GM21619 (cell line): ENCODE measurements around the gene PGA5.
A peak's percentile ranks its signal among the peaks of the same experiment; 100 is the strongest.
"Not testable (repeated sequence)": the region's sequence is repeated elsewhere in the genome, so short reads cannot be mapped to it uniquely, and the experiment has no call there.

ENCODE experiments used
- ATAC-seq: cut with Tn5 transposase; IDR thresholded peaks from one replicate; pipeline ENCODE4 v1.9.1; 2021; ENCODE audit not compliant: unreplicated experiment

The PGA5 gene

DNA sequence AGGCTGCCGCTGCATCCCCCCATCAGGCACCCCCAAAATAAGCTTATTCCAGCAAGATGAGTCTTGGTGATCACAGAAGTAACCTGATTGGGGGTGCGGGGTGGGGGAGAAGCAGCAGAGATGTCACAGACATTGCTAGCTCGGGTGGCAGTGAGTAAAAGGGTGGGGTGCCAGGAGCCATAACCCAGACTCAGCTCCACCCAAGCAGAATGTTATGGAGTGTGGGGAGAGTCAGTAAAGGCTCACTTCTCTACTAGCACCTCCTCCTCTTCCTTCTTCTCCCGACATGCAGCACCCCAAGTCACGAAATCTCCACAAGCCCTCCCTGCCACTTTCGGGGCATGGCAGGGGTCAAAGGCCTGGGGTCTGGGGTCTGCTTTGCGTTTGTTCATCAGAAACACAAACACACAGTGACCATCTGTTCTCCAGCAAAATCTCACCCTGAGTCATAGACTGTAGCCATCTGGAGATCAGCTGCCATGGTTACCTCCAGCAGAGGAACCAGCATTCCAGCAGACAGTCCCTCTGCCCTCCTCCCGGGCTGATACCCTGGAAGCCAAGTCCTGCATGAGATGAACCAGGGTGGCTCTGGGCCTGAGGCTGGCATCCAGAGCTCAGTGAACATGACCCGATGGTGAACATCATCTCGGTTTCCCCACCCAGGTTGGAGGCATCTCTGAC, 14.4 kb upstream of the PGA5 start:
- not testable (repeated sequence) for ATAC-seq

DNA sequence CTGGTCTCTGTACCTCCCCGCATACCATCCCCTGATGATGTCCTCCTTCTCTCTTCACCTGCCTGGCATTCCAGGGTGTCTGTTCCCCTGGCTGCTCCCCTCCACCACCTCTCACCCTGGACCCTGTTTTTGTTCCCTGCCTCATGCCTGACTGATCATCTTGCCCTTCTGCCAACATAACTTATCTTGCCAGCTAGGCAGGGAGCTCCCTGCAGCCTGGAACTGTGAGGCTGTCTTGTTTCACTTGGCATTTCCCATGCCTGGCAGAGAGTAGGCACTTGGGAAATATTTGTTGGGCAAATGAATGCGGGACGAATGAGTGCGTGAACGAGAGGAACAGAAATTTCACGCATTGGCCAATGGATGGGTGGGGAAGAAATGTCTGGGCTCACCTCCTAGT, 11.5 kb upstream of the PGA5 start:
- ATAC-seq = not testable (repeated sequence)

DNA sequence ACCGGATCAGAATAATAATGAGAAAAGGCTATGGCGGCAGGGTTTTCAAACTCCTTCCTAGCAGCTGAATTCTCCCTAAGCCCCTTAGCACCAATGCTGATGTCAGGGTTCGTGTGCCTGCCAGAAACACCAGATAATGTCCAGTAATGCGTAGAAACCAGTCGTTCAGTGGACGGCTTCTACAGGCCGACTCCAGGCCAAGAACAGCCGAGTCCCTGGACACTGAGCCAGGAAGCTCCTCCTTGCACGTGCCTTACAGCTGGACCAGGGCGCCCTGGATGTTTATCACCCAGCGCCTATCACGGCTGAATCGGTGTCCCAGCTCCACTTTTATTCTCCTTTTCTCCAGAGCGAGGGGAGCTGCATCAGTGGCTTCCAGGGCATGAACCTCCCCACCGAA, 9.9 kb upstream of the PGA5 start:
- ATAC-seq = not testable (repeated sequence)

DNA sequence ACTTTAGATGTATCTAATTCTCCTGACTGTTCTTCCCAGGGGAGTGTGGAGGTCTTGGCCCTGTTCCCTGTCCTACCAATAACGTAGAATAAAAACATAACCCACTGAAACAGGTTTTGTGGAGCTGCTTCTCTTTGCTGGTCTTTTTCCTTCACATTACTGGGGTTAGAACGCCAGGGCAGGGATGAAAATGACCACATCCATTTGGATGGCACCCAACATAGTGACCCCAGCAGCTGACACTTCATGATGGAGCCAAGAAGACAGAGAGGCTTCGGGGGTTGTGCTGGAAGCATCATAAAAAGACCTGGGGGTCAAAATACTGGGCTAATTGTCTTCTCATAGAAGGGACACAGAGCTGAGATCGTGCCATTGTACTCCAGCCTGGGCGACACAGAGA, 9.4 kb upstream of the PGA5 start:
- ATAC-seq = not testable (repeated sequence)

DNA sequence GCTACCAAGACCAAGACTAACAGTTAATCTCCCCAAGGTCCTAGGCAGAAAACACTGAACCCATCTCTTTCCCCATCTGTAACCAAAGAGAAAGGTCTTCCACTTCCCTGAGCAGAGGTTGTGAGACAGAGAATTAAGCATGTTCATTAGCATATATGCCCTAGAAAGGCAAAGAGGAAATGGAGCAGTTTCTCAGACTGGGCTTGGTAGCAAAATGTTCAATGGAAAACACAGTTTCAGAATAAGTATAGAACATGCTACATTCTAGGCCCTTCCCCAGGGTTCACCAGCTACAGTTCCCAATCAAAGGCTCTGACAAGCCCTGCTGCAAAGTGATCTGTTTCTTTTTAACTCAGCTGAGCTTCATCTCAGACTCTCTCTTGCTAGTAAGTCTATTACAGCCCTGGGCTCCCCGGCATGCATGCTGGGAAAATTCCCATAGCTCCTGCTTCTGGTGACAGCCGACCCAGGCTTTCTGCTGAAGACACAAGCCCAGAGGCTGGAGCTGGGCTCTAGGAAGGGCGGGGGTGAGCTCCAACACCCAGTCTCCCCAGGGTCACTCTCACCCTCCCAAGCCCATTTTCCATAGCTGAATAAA, 8.3 kb upstream of the PGA5 start:
- ATAC-seq = not testable (repeated sequence)

DNA sequence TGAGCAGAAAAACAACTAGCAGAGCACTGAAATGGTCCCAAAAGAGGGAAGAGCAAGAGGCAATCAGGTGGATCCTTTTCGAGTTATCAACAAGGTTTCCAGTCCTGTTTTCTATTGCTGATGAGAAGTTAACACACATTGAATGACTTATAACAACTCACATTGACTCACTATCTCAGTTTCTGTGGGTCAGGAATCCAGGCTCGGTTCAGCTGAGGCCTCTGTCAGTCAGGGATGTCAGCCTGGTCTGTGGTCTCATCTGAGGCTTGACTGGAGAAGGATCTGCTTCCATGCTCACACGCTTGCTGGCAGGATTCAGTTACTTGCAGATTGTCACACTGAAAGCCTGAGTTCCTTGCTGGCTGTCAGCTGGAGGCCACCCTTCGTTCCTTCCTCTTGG, 3.8 kb upstream of the PGA5 start:
- not testable (repeated sequence) for ATAC-seq

DNA sequence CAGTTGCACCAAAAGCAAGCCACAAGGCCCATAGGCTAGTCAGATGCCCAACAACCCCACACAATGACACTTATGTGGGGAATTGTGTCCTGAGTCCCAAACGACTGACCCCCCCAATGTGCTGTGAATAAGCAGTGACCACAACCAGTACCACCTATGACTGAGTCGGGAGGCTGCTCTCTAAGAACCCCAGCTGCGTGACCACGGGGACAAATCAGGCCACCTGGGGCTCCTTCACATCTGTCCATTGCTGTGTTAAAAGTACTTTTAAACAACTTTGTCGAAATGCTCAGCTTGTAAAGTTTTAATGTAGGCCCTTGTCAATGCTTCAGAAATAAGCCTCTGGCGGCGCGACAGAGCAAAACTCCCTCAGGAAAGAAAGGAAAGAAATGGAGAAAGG, 687 bp upstream of the PGA5 start:
- ATAC-seq = not testable (repeated sequence)

DNA sequence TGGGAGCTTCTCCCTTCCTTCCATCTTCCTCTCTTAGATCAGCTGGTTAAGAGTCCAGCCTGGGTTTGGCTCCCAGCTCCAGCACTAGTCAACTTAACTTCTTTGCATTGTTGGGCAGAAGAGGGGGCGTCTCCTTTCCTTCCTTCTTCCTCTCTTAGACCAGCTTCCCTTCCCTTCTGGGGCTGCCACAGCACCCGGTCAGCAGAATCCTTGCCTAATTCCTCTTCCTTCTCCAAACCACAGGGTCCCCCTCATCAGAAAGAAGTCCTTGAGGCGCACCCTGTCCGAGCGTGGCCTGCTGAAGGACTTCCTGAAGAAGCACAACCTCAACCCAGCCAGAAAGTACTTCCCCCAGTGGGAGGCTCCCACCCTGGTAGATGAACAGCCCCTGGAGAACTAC, 551 bp downstream of the PGA5 start:
- not testable (repeated sequence) for ATAC-seq

DNA sequence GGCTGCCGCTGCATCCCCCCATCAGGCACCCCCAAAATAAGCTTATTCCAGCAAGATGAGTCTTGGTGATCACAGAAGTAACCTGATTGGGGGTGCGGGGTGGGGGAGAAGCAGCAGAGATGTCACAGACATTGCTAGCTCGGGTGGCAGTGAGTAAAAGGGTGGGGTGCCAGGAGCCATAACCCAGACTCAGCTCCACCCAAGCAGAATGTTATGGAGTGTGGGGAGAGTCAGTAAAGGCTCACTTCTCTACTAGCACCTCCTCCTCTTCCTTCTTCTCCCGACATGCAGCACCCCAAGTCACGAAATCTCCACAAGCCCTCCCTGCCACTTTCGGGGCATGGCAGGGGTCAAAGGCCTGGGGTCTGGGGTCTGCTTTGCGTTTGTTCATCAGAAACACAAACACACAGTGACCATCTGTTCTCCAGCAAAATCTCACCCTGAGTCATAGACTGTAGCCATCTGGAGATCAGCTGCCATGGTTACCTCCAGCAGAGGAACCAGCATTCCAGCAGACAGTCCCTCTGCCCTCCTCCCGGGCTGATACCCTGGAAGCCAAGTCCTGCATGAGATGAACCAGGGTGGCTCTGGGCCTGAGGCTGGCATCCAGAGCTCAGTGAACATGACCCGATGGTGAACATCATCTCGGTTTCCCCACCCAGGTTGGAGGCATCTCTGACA, 4.4 kb downstream of the PGA5 start:
- ATAC-seq = not testable (repeated sequence)

DNA sequence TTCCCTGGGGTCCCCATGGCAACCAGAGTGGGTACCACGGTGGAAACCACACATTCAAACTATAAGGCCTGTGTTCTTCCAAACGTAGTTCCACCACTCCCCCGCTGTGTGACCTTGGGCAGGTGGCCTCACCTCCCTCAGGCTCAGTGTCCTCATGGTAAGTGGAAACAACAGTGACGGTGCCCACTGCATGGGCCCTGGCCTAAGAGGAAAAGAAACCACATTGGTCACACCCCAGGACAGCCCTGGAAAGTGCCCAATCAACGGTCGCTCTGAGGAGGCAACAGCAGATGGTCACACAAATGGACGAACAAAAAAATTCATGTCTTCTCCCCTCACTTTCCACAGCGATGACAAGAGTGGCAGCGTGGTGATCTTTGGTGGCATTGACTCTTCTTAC, 7.1 kb downstream of the PGA5 start:
- ATAC-seq = not testable (repeated sequence)

DNA sequence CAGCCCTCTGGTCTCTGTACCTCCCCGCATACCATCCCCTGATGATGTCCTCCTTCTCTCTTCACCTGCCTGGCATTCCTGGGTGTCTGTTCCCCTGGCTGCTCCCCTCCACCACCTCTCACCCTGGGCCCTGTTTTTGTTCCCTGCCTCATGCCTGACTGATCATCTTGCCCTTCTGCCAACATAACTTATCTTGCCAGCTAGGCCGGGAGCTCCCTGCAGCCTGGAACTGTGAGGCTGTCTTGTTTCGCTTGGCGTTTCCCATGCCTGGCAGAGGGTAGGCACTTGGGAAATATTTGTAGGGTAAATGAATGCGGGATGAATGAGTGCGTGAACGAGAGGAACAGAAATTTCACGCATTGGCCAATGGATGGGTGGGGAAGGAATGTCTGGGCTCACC, 8.2 kb downstream of the PGA5 start:
- not testable (repeated sequence) for ATAC-seq

DNA sequence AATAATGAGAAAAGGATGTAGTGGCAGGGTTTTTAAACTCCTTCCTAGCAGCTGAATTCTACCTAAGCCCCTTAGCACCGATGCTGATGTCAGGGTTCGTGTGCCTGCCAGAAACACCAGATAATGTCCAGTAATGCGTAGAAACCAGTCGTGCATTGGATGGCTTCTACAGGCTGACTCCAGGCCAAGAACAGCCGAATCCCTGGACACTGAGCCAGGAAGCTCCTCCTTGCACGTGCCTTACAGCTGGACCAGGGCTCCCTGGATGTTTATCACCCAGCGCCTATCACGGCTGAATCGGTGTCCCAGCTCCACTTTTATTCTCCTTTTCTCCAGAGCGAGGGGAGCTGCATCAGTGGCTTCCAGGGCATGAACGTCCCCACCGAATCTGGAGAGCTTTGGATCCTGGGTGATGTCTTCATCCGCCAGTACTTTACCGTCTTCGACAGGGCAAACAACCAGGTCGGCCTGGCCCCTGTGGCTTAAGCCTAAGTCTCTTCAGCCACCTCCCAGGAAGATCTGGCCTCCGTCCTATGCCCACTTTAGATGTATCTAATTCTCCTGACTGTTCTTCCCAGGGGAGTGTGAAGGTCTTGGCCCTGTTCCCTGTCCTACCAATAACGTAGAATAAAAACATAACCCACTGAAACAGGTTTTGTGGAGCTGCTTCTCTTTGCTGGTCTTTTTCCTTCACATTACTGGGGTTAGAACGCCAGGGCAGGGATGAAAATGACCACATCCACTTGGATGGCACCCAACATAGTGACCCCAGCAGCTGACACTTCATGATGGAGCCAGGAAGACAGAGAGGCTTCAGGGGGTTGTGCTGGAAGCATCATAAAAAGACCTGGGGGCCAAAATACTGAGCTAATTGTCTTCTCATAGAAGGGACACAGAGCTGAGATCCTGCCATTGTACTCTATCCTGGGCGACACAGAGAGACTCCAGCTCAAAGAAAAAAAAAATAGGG, 10.1 kb downstream of the PGA5 start:
- ATAC-seq = not testable (repeated sequence)

DNA sequence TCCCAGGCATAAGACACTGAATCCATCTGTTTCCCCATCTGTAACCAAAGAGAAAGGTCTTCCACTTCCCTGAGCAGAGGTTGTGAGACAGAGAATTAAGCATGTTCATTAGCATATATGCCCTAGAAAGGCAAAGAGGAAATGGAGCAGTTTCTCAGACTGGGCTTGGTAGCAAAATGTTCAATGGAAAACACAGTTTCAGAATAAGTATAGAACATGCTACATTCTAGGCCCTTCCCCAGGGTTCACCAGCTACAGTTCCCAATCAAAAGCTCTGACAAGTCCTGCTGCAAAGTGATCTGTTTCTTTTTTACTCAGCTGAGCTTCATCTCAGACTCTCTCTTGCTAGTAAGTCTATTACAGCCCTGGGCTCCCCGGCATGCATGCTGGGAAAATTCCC, 11.4 kb downstream of the PGA5 start:
- not testable (repeated sequence) for ATAC-seq

DNA sequence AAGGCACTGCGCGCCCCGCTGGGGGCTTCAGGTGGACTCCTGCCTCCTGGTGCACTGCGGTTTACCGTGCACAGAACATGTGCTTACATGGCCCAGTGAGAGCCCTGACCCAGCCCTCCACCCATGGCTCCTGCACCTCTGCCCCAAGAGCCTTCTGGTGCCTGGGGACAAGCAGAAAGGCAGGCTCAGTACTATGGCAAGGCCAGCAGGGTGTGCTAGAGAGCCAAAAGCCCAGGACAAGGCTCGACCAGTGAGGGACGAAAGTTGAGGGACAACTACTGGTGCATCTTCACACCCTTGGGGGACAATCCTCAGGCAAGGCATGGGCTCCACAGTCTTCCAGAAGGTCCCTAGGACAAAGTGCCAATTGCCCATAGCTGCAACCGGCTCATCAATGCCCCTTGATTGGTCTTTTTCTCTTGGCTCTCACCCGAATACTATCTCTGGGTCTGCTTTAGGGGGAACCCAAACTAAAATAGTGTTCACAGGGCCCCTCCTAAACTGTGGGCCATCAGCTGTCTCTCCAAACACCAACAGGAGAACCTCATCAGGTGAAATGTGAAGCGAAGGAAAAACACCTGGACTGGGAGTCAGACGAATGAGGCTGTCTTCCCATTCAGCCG, 13.5 kb downstream of the PGA5 start:
- peak; percentile 76 for ATAC-seq

DNA sequence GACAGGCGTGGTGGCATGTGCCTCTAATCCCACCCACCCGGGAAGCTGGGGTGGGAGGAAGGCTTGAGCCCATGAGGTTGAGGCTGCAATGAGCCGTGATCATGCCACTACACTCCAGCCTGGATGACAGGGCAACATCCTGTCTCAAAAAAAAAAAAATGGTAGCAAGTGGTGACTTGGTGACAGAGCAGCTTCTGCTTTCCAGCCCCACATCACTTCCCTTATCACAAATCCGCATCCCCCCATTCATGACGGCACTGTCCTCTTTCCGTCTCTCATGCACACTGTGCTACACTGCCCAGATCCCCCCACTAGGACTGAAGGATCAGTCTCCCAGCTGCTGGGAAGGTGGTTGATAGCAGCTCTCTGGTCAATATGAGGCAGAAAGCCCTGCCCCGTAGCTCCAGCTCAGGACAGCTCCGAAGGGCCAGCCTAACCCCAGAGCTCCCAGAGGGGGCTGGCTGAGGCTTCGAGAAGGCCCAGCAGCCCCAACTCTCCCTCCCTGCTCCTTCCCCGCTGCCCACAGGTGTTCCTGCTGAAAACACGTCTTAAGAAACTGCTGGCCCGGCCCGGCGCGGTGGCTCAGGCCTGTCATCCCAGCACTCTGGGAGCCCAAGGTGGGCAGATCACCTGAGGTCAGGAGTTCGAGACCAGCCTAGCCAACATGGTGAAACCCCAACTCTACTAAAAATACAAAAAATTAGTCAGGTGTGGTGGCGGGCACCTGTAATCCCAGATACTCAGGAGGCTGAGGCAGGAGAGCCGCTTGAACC, 15.9 kb downstream of the PGA5 start:
- no peak for ATAC-seq

DNA sequence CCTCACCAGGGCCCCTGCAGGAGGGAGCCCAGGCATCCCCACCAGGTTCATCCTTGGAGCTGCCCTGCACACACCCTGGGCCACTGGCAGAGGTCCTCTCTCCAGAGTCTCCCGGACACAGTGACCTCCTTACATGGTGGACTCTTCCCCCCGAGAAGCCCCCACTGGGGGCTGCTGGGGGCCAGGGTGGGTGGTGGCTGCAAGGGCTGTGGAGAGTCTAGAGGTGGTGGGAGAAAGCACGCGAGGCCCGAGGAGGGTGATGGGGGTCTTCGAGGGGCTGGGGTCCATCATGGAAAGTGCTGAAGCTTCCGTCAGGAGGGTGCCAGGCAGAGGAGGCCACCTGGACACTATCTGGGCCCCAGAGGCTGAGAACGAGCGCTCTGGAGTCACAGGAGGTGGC, 17.6 kb downstream of the PGA5 start:
- ATAC-seq = no peak

DNA sequence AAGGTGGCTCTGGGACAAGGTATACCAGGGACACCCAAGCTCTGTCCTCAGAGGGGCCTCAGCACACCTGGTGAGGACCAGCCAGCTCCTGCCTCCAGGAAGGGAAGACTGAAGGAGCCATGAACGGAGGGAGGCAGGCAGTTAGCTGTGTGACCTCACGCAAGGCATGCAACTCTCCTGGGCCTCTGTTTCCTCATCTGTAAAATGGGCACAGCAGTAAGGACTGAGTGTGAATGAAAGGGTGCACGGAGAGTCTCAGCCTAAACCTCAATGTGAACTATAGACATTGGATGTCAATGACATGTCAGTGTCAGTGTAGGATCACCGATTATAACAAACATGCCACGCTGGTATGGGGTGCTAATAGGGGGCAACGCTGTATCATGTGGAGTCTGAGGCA, 18.4 kb downstream of the PGA5 start:
- no peak for ATAC-seq

DNA sequence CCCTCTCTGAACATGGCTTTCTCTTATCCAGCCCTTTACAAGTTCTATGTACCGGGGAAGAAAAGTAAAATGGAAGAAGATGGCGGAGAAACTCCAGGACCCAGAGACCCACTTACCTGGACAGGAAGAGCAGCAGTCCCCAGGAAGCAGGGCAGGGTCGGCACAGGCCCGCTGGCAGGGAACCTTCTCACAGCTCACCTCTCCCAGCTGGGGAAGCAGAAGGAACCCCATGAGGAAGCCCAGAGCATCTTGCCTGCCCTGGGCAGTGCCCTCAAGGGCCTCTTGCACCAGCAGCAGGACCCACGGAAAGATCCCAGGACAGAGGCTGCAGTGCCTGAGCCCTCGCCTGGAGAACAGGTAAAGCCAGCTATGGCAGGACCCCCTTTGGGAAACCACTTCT, 23.4 kb downstream of the PGA5 start:
- no peak for ATAC-seq

DNA sequence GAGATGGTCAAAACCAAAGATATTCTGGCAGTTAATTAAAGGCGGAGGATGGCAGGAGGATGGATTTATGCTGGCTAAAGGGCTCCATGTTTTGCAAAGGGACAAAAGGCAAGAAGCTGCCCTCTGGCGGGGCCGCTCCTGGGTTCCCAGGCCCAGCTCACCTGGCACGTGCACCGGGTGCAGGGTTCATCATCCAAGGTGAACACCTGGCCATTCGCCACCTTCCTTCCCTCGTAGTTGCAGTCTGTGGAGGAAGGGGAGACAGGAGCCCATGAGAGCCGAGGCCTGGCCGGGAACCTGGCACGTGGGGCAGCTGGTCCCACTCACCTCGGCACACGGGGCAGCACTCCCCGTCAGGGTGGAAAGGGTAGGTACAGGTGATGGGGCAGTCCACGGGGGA, 23.8 kb downstream of the PGA5 start:
- no peak for ATAC-seq

DNA sequence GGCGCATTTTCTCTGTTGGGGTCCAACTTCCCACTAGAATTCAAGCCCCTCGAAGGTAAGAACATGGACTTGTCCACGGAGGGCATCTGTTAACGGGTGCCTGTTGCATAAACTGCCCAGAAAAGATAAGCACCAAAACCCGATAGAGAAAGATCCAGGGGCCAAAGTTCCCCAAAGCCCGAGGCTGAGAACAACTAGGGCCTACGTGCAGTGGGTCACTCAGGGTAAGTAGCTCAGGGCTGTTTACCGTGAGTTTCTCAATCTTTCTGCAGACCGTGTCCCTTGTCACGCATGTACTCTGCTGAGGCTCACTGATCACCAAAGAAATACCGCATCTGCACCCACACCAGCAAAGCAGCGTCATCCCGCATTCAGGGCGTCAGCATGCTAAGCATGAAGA, 24.4 kb downstream of the PGA5 start:
- no peak for ATAC-seq
